ENCODE measurements around the gene ERBB4.

ERBB4 gene

DNA sequence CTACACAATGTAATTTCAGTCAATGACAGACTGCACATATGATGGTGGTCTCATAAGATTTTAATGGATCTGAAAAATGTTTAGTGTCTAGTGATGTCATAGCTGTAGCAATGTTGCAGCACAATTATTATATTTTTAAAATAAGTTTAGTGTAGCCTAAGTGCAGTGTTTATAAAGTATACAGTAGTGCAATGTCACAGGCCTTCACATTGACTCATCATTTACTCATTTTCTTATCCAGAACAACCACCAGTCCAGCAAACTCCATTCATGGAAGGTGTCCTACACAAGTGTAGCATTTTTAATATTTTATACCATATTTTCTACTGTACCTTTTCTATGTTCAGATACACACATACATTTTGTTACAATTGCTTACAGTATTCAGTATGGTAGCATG lies 663.1 kb downstream of the ERBB4 start:
- DNase-seq, result no peak

DNA sequence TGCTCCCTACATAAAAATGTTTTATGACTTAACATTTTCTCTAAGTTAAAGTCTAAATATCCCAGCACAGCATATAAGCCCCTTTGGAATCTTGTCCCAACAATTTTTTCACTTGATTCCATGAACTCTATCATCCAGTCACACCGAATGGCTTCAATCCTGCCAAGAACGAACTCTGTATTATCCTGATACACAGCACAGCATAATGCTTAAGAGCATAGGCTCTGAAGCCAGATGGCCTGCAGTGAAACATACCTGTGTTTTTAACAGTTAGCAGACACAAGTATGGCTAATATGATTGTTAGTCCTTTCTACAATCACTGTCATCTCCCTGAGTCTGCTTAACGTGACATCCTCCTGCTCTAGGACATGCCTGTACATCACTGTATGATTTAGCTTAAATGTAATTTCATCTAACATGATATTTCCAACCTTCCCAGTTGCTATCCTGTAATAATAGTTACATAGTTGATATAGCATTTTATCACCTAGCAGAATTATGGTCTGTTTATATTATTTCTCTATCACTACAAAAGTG lies 669.5 kb downstream of the ERBB4 start:
- DNase-seq, result no peak

DNA sequence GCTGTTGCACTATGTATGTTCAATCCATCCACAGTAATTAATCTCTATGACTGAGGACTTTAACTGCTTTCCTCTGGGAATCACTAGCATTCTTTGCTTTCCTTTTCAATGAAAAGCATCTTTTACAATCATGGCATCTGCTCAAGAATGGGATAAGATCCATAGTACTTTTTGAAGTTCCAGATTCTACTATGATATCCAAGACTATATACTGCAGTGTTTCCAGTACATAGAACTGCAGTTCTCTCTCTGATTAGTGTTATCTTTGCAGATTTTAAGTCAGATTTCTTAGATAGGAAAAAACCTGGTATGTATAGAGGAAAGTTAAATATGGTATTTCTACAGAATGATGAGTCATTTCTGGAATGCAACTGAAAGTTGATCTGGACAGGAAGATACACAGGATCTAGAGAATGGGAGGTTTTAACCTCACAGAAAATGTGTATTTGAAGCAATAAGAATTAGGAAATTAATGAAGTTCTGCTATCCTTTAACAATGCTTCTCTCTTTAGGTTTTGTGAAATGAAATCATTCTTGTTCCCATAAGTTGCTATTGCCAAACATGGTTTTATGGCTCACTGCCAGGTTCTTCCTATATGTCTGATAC lies 670.7 kb downstream of the ERBB4 start:
- no peak for DNase-seq

DNA sequence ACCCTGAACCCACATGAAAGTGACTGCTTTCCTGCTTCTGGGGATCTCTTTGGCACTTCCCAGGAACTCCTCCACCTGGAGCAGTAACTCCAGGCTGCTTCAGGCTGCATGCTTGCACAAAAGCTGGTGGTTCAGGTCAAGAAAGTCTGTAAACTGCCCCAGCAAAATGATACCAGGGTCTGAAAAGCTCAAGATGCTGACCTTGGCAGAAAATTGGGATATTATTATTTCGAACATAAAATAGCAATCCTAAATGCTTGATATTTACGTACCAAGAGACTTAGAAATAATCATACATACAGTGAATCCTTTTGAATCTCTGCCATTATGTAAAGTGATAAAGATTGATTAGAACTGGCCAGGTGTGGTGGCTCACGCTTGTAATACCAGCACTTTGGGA lies 674.3 kb downstream of the ERBB4 start:
- DNase-seq, result no peak

DNA sequence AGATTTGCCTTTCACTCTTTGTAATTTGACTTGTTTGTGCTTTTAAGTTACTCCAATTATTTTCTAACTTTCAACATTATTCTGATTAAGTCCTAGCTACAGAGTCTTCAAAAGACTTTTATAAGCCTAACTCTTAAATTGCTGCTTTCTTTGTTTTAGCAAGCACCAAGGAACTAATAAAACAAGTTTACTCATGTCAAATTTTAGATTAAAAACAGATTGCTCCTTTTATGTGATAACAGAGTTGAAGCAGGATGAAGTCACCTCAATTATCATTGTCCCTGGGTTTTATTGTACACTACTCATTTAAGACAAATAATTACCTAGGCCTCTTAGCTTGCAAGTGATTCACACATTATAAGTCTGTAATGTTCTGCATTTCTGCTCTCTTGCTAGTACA lies 678.4 kb downstream of the ERBB4 start:
- DNase-seq, result no peak

DNA sequence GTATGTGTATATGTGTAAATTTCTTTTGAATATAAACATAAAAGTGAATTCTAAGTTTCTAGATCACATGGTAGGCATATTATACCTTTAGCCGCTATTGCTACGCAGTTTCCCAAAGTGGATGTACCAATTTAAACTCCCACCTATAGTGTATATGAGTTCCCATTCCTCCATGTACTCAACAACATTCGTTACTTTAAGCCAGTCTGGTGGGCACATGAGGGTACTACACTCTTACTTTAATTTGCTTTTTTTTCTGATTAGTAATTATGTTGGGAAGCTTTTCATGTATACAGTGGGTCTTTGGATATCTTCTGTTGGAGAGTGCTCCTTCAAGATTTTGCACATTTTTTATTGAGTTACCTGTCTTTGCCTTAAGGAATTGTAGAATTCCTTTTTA lies 683.8 kb downstream of the ERBB4 start:
- no peak for DNase-seq

DNA sequence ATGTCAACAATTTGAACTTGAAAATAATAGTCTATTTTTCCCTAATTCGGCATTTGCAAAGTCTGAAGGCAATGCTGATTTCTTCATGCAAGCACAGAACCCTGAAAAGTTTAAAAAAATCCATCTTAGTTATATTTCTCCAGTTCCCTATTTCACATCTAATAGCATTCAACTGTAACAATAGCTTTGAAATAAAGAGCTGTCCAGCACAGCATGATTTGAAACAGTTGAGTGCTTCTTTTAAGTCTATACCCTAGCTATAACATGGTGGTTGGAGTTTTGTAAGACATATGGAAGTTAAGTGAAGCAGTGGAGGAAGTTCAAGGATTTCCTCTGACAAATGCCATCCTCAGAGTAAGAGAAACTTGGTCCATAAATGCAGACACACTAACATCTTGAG lies 691.9 kb downstream of the ERBB4 start:
- no peak for DNase-seq

DNA sequence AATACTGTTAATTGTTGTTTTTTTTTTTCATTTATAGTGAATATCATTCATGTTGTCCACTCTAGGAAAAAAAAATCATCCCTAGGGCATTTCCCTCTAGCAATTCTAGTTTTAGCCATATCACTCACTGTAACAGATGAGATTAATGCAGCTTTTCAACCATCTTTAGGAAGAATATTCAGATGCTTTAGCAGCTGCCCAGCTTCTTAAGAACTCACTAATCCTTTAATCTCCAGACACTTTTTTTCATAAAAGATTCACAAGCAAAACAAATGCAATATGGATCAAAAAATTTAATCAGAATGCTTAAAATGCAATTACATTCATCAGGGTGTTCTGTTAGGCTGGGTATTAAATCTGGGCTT lies 692.6 kb downstream of the ERBB4 start:
- DNase-seq, result no peak

DNA sequence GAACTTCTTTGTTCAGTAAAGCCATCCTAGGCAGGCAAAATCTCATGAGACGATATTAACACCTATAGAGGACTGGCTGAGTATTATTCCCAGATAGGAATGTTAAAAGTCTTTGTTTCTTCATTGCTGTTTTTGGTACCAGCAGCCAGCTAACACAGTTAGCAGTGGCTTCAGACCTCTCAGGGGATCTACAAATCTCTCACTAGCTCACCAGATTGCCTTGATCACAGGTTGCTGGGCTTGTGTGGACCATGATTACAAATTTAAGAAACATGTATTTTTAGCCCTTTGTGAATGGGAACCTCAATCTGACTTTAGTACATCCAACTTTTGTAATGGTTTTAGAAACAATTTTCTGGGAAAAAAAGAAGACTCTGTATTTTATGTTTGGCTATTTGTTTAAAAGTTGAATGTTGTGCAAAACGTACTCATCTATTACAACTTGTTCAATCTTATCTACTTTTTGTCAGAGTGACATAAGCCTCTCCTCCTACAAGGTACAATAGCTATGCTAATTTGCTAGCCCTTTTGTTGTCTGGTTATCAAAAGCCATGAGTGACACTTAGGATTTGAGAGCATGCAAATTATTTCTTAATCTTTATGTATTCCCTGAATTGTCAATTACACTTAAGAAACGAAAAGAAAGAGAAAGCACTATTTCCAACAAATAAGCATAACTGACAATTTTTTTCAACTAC lies 693.1 kb downstream of the ERBB4 start:
- no peak for DNase-seq

DNA sequence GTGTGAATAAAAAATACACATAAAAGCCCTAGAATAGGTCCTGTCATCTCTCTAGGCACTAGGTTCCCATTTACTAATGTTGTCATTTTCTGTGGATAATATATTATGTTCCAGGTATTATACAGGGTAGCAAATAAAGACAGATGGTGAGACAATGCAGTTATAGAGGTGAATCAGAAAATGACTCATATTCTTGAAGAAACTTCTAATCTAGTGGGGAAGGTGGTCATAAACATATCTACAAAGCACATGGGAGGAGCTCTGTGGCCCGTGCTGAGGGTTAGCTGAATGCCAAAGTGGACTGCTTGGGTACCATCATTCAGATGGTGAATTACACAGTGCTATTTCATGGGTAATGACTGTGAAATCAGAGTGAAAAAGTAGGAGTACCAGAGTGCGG lies 700.9 kb downstream of the ERBB4 start:
- DNase-seq, result no peak

DNA sequence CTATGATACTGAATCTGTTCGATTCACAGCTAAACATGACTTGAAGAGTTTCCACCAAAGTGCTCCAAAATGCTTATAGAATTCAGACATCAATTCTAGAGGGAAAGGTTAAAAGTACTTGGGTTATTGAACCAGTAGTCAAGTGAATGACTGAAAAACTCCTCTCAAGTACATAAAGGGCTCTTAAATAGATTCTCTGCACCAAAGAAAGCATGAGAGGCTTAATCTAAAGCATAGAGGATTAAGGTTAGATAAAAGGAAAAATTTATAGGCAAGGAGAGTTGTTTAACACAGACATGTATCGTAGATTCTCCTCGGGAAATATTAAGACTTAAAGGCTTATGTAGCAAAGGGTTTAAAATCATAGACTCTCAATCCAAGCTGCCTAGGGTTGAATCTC lies 701.4 kb downstream of the ERBB4 start:
- no peak for DNase-seq

DNA sequence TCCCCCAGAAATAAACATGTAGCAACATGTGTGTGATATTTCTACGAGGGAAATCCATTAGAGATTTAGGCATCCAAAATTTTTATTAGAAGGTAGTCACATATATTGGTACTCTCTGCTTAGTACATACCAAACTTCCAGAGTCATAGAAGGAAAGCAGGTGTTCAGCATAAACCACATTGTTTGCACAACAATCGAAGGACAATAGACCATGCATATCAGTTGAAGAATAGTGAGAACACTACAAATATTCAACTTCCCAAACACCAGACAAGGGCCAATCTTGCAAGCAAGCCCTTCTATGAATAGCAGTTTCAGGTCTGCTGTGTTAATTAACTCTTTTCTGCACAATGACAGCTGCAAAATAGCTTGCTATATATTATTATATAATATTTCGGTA lies 702.2 kb downstream of the ERBB4 start:
- no peak for DNase-seq

DNA sequence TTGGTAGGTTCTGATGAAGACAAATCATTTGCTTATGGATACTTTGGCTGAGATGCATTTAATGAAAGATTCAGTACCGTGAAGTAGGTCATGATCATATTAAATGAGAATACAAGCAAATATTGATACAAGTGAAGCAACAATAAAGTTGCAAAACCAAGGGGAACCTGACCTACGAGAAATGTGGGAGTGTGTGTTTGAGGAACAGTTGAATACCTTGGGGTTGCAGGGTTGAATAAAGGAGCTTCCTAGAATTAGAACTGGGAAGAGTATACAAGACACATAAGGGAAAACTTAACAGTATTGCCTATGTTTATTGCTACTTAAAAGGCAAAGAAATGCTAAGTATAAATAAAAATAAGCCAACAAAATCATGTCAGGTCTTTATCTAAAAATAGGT lies 702.9 kb downstream of the ERBB4 start:
- DNase-seq, result no peak

DNA sequence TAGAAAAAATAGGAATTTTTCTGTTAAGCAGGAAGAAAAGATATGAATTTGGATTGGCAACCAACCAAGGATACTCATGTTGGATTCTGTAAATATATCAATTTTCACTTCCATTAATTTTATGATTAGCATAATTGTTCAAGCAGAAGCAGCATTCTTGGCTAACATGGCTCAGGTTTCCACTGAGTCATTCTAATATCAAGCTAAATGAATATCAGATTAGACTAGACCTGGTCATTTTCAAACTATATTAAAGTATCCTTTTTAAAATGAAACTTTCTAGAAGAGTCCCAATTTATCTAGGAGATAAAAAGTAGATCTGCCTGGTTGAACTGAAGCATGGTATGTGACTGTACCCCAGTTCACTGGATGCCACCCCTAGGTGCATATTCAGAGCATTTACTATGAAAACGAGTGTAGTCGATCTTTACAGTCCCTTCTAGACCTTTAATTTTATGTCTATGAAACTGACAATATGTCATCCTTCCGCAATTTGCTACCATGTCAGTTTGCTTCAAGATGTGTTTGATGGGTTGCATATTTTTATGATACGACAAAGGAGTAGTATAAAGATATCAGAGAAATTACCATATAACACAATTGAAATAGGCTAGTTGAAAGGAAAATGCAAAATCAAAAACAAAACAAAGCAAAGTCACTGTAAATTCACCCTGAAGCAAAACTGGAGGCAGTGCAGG lies 704.9 kb downstream of the ERBB4 start:
- no peak for DNase-seq

DNA sequence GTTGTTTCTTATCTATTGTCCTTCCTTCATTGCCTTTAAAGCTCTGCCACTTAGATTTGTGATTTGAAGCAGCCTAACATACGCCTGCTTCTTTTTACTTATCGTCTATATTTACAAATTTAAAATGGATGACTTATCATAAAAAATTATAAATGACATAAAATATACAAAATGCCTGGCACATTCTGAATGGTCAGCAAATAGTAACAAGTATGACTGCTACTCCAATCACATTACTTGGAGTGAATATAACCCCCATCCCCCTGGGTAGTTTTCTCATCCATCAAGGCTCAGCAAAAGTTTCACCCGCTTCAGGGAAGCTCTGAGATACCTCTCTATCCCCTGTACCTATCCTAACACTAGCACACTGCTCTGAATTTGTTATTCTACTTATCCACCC lies 708.9 kb downstream of the ERBB4 start:
- DNase-seq, result no peak

DNA sequence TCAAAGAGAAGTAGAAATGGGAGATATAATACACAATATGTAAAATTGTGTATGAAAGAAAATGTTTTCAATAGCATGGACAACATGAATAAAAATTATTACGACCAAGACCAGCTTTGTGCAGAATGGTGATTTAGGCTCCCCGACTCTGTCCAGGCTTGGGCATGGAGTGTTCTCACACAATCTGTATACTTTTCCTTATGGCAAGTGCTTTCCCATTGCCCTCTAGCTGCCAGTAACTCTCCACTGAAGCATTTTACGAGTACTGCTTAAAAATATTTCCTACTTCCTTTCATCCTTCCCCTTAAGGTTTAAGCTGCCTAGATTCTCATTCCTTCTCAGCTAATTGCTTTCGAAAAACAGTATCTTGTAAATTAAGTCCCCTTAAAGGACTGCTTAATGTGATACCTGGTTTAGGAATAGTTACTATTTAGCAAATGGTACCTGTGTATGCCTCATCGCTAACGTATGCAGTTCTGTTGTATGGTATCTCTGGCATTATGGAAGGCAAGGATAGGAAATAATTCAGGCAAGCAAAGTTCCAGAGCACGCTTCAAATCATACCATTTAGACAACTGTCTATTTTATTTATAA lies 714.6 kb downstream of the ERBB4 start:
- DNase-seq, result no peak

DNA sequence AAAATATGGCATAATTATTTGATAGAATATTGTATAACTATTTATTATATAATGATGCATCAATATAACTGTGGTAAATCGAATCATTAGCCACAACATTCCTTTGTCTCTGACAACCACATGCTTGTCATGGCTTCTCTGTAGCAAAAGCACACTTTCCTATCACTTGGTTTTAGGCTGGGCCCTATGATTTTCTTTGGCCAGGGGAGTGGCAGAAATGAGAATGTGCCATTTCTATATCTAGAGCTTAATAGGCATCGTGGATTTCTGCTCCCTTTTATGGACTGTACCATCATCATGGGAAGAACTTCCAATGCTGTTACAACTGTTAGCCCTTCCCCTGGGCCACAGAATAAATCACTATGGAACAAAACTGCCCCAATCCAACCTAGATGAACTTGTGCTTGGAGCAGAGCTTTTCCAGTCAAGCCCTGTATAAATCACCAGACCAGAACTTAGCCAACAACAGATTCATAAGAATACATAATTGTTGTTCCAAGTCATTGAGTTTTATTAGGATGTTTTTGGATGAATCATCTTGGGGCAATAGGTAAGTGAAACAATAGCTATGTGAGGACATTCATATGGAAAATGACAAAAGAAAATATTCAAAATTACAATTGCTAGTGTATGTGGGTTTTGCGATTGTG lies 715.8 kb downstream of the ERBB4 start:
- DNase-seq, result no peak

DNA sequence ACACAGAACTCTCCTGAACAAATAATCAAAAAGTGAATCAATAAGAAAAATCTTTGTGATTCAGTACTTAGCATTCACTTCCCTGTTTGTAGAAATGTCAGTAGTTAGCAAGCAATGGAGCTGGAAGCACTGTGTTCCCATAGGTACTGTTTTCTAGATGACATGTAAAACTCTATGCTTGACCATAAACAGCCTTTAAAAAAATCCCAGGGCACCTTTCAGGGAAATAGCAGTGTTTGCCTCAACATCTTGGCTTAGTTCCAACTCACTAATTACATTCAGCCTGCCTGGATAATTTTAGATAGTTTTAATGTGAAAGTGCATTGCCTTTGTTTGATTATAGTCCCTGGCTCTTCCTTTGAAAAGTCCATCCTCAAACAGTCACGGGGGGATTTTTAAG lies 721.8 kb downstream of the ERBB4 start:
- no peak for DNase-seq

DNA sequence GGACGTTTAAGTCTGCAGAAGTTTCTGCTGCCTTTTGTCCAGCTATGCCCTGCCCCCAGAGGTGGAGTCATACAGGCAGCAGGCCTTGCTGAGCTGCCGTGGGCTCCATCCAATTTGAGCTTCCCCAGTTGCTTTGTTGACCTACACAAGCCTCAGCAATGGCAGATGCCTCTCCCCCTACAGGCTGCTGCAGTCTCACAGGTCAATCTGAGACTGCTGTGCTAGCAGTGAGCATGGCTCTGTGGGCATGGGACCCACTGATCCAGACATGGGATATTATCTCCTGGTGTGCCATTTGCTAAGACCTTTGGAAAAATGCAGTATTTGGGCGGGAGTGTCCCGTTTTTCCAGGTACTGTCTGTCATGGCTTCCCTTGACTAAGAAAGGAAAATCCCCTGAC lies 726.0 kb downstream of the ERBB4 start:
- no peak for DNase-seq

DNA sequence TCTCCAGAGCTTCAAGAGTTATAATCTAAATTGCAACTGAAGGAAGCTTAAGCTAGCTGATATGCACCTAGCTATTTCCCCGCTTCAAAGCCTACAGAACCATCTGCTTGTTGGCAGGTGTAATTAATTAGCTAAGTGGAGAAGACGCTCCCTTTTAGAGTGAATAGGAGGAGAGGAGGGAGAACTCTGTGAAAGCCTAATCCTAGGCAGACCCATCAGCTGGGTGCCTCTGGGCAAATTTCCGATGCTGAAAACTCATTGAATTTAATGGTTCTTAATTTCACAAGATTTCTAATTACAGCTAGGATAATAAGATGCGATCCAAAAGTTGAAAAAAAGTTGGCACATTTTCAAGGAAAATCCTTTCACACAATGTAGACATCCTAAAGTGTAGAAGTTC lies 735.9 kb downstream of the ERBB4 start:
- no peak for DNase-seq

DNA sequence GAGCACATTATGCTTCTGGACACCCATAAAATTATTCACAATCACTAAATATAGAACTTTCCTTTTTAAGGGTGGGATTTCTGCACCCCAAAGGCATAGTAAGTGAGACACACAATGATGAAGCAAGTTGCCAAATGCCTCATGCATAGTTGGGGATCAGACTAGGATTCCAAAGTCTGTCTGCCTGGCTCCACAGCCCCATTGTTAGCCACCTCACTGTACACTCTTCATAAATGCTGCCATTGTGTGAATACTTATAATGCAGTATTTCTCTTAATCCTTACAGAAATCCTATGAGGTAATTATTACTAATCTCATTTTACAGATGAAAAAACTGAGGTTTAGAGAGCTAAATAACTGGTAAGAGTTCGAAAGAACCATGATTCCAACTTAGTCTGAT lies 738.6 kb downstream of the ERBB4 start:
- DNase-seq, result no peak

DNA sequence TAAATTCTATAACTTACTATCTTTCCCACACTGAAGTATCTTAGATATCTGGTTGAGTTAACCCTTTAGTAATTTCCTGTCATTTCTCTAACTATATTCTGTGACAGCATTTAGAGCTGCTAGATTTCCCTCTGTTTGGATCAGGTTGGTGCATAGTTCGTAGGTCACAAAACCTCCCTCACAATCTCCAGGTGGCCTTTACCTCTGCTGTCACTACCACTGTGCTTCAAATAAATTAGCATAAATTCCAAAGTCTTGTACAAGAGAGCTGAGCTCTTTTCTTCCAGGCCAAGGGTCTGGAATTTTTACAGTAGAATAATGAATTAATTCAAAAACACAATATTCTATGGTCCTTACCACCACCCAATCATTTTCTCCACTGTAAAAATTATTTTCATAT lies 739.7 kb downstream of the ERBB4 start:
- no peak for DNase-seq

DNA sequence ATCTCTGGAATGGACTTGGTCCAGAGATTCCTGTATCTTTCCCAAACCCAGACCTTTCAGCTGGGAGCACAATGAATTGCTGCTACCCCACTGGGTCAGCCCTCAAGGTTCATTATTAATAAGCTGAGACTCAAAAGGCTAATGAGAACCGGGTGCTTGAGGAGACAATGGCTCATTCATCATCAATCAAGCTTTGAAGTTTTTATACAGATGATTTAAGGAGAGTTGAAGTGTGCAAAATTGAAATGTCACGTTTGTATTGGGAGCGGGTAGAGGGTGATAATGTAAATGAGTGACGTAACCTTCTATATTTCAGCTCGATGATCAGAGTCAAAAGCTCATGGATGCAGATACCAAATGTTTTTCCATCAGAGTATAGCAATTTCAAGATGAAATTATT lies 744.9 kb downstream of the ERBB4 start:
- DNase-seq, result no peak

Data from CD4-positive, alpha-beta T cell treated with Interleukin-17A for 4 hours (primary cell).